GM06990 (cell line): ENCODE measurements around the gene PNPLA2.

Experiments
- DNase-seq: peaks from one replicate; pipeline ENCODE4 v3.0.0-alpha.2; 2011; ENCODE audit not compliant: insufficient read length; ENCODE audit errors: extremely low read depth
- H3K27me3 ChIP-seq: replicated peaks from 2 replicates; pipeline ENCODE4 v1.6.0; 2011; ENCODE audit warnings: low read length; ENCODE audit not compliant: control insufficient read depth, insufficient read depth
- H3K36me3 ChIP-seq: 2 replicates; pipeline ENCODE4 v1.5.1; 2011; ENCODE audit warnings: low read length; ENCODE audit not compliant: control insufficient read depth, insufficient read depth
- H3K4me3 ChIP-seq: replicated peaks from 2 replicates; pipeline ENCODE4 v1.5.1; 2011; ENCODE audit warnings: low read depth, mild to moderate bottlenecking, control low read depth, low read length
- CTCF ChIP-seq: IDR thresholded peaks from 2 replicates; pipeline ENCODE4 v1.5.1; 2011; ENCODE audit warnings: low read length, control low read depth, mild to moderate bottlenecking, inconsistent platforms; ENCODE audit not compliant: insufficient read depth, poor library complexity, severe bottlenecking

PNPLA2 gene

GRCh38 chr11:788953-789940 lies 29.5 kb upstream of the PNPLA2 start:
- Histone ChIP-seq H3K27me3 (no peaks in the 10 kb centered on the region), H3K4me3 (peak overlapping the region; percentile 69), H3K36me3 (peaks cover 16% of the 10 kb centered on the region)
- TF ChIP-seq CTCF: no peak
- no peak for DNase-seq

- peak; percentile 72 for DNase-seq
- no peak for TF ChIP-seq CTCF
- Histone ChIP-seq H3K4me3 (peak within 1 kb of the TSS; percentile 69), H3K36me3 (peaks cover 18% of the 10 kb centered on the region), H3K27me3 (no peaks in the 10 kb centered on the region)
Observed at GRCh38 chr11:789943-790342, 28.8 kb upstream of the PNPLA2 start, which contains the start of gene CEND1. CEND1 (minus strand) TSS chr11:790090; CDS start chr11:788576, 1,514 bp downstream.

- H3K36me3 ChIP-seq: peaks cover 18% of the 10 kb centered on the region
- no peak overlapping the region for H3K4me3 ChIP-seq
- no peak for DNase-seq
- TF ChIP-seq CTCF: no peak
- no peaks in the 10 kb centered on the region for H3K27me3 ChIP-seq
Observed at GRCh38 chr11:790721-791564, 27.8 kb upstream of the PNPLA2 start.

GRCh38 chr11:791658-792534 lies 26.8 kb upstream of the PNPLA2 start:
- peaks cover 18% of the 10 kb centered on the region for H3K36me3 ChIP-seq
- DNase-seq: no peak
- no peak for TF ChIP-seq CTCF
- H3K27me3 ChIP-seq: no peaks in the 10 kb centered on the region
- H3K4me3 ChIP-seq: no peak overlapping the region

- Histone ChIP-seq H3K4me3 (no peak overlapping the region), H3K27me3 (no peaks in the 10 kb centered on the region), H3K36me3 (peaks cover 18% of the 10 kb centered on the region)
- DNase-seq: no peak
- TF ChIP-seq CTCF: no peak
Observed at GRCh38 chr11:792535-792821, 26.2 kb upstream of the PNPLA2 start.
